ENCODE measurements around the gene HPSE2.

Gene HPSE2

GRCh38 chr10:98632456-98633150 lies 603.0 kb downstream of the HPSE2 start:
- no peak for TF ChIP-seq CTCF (IDR thresholded peaks at IDR 0.05; ENCODE audit: borderline replicate concordance, insufficient read depth, low read depth, low read length)
- H3K4me3 ChIP-seq (ENCODE audit: low read depth, low read length): no peak overlapping the region

GRCh38 chr10:98628206-98628605 lies 607.4 kb downstream of the HPSE2 start:
- no peak for TF ChIP-seq CTCF (IDR thresholded peaks at IDR 0.05; ENCODE audit: borderline replicate concordance, insufficient read depth, low read depth, low read length)
- H3K4me3 ChIP-seq (ENCODE audit: low read depth, low read length): no peak overlapping the region

- no peak for TF ChIP-seq CTCF (IDR thresholded peaks at IDR 0.05; ENCODE audit: borderline replicate concordance, insufficient read depth, low read depth, low read length)
- no peak overlapping the region for H3K4me3 ChIP-seq (ENCODE audit: low read depth, low read length)
Observed at GRCh38 chr10:98627711-98628110, 607.9 kb downstream of the HPSE2 start.

GRCh38 chr10:98624963-98625362 lies 610.7 kb downstream of the HPSE2 start:
- TF ChIP-seq CTCF (IDR thresholded peaks at IDR 0.05; ENCODE audit: borderline replicate concordance, insufficient read depth, low read depth, low read length): no peak
- H3K4me3 ChIP-seq (ENCODE audit: low read depth, low read length): no peak overlapping the region

- no peak overlapping the region for H3K4me3 ChIP-seq (ENCODE audit: low read depth, low read length)
- no peak for TF ChIP-seq CTCF (IDR thresholded peaks at IDR 0.05; ENCODE audit: borderline replicate concordance, insufficient read depth, low read depth, low read length)
Observed at GRCh38 chr10:98623176-98623575, 612.5 kb downstream of the HPSE2 start.

GRCh38 chr10:98621630-98622029 lies 614.0 kb downstream of the HPSE2 start:
- no peak overlapping the region for H3K4me3 ChIP-seq (ENCODE audit: low read depth, low read length)
- no peak for TF ChIP-seq CTCF (IDR thresholded peaks at IDR 0.05; ENCODE audit: borderline replicate concordance, insufficient read depth, low read depth, low read length)

- no peak for TF ChIP-seq CTCF (IDR thresholded peaks at IDR 0.05; ENCODE audit: borderline replicate concordance, insufficient read depth, low read depth, low read length)
- H3K4me3 ChIP-seq (ENCODE audit: low read depth, low read length): no peak overlapping the region
Observed at GRCh38 chr10:98620503-98620902, 615.1 kb downstream of the HPSE2 start.
